Head of caudate nucleus (tissue), 42 donors: ENCODE data around the gene RGS7.
"Not testable (repeated sequence)": the region's sequence is repeated elsewhere in the genome, so short reads cannot be mapped to it uniquely, and the experiment has no call there.

Source experiments
- DNase-seq, 42 donors: peaks; one replicate each; pipeline versions ENCODE4 v3.0.0 to v3.0.0-alpha.2; 2020 to 2021; ENCODE audit warnings: mixed read lengths in 7 of 42
- intact Hi-C: fragments of 100-400 bp; cut with DNase I; formaldehyde crosslinking; loops from one replicate; pipeline ENCODE4 v1.15.0; 2022

Gene RGS7

DNA sequence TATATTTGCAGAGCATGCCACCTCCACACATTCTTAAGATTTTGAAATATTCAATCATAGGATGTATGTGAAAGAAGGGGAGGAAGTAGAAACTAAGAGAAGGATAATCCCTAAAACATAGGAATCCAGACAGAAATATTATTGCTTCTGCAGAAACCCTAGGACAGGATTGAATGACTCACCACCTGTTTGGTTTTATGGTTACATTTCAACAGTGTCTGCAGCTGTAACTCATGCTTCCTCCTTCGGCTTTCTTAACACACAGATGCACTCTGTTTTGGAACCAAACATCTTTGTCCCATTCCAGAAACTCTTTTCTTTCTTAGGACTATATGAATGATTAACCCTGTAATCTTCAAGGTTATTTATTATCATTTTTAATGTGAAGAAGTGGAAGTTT is 20.7 kb downstream of the RGS7 start:
- no peak for DNase-seq
- intact Hi-C loops, result no loop called here

DNA sequence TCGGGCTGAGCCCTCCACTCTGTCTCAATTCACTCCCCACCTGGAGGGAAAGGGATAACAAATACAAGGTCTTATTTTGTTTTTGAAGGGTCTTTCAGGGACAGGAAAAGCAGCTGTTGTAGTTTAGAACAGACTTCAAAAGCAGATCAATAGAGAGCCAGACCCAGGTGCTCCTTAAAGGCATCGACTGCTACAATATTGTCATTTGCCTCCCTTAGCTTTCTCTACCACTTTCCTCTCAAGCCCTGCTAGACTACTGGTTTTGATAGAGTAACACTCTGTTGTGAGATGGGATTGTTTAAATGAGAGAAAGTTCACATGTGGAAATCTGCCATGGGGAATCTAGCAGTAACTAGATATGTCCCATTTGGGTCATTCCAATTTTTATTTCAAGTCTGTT is 24.0 kb downstream of the RGS7 start:
- intact Hi-C loops, result no loop called here

DNA sequence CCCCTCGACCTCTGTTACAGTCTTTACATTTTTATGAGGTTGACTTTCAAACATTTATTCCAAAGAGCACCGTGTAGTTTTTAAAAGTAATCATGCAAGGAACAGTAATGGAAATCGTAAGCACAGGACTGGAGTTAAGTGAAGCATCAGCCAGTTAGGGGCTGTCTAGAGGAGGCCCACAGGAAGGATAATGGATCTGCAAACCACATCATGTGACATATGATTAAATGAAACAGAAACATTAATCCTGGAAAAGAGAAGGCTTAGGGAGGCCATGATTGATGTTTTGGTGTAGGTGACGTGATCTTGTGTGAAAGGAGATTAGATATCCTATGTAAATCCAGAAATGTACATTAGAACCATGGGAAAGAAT is 25.0 kb downstream of the RGS7 start:
- DNase-seq, result no peak
- intact Hi-C loops, result no loop called here

More for the DNA sequence above, 24.0 kb downstream of the RGS7 start:
- DNase-seq, result no peak

DNA sequence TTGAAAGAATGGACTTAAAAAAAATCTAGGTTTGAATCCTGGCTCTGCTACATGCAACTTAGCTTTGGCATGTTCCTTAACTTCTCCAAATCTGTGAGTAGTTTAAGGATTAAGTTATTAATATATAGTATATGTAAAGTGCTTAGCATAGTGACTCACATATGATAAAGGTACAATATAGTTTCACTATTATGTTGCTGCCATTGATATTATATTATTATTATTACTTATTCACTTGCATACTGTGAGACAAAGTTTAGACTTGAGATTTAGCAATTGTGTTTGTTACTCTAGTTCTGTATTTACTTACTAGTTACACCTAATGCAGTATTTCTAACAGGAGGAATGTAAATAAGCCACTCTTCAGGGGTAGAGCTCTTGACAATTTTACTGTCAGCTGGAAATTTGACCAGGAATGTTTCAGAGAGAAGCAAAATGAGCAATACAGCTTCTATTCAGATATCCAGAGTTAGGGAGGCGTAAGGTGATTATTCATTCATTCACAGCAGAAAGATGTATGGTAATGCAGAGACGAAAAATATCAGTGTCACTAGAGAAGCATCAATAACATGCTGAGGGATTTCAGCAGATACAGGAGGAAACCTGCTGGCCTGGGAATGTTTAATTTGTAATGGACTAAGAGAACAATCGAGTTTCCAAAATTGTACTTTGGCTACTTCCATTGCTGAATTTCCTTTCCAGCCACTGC is 25.5 kb downstream of the RGS7 start:
- no peak for DNase-seq

DNA sequence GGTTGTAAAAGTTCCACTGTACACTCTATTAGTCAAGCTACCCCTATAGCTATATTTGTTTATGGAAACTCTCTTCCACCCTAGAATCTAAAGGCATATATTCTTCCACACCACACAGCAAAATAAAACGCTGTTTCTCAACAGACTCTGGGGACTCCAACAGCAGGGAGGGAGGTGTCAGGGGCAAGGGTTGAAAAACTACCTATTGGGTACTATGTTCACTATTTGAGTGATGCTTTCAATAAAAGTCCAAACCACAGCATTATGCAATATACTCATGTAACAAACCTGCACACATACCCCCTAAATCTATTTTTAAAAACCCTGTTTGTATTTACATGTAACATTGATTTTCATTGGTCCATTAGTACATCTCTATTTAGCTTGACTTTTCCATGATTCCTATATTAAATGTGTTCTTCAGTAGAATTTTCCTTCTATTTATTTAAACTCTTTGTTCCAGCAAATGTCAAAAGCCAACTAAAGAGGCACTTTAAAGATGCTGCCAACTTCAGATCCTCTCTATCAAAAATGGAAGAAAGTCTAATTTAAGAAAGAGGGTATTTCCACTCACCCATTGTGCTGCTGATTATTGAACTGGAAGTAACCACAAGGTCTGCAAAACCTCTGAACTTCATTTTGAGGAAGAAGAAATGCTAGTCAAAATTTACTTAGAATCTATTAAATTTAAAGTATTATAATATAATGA is 26.2 kb downstream of the RGS7 start:
- intact Hi-C loops, result no loop called here
- no peak for DNase-seq

More for the DNA sequence above, 25.5 kb downstream of the RGS7 start:
- intact Hi-C loops, result no loop called here

DNA sequence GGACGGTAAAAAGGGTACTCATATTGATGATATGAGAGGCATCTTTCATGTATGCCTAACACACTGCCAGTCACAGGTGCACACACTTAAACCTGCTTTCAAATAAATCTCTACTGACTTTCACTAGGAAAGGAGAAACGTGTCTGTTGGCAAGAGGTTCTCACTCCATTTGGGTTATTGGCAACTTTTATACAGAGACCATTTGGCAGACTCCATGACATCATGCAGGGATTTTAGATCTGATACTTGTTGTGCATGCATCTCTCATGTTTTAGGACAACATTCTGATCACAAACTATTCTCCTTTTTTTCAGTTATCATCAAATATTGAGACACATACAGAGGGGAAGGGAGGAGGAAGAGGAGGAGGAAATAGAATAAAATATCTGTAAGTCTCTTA is 31.5 kb downstream of the RGS7 start:
- intact Hi-C loops, result no loop called here
- no peak for DNase-seq

DNA sequence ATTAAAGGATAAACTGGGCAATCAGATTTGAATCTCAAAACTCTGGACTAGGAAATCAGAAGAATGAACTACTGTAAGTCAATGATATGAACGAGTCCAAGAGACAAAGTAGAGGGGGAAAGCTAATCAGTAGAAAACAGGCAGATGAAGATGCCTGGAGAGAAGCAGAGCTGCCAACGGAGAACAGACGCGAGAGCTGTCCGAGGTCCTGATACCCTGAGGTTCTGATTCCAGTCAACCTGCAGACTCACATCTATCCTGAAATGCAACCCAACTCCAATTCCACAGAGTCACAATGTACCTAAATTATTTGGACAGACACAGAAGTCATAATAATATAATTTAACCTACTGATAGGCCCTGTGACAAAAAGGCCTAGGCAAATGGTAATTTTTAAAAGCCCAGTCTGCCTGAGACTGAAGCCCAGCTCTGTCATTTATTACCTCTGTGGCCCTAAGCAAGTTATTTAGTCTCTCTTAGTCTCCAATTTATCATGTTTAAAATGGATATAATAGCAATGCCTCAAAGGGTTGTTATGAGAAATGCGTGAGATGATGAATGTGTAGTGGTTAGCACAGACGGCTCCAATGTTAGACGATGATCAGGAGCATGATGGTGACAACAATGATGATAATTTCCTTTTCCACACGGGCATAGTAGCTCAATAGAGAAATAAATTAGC is 33.4 kb downstream of the RGS7 start:
- no peak for DNase-seq

DNA sequence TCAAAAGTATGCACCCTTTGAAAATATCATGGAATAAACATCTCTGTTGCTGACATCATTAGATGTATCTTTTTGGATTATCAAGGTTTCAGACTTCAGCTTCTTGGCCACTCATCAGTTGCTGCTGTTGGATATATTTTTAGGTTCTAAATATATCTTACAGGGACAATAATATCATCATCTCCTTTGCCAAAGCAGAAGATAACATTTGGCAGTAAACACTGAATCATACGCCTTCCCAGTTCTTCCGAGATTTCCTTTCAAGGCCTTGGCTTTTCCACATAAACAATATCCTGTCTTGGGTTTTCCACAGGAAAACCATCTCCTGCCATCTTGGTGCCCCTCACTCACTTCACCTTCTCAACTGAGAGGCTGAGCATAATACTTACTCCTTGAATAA is 39.3 kb downstream of the RGS7 start:
- intact Hi-C loops, result no loop called here
- no peak for DNase-seq

More for the DNA sequence above, 33.4 kb downstream of the RGS7 start:
- intact Hi-C loops, result no loop called here

DNA sequence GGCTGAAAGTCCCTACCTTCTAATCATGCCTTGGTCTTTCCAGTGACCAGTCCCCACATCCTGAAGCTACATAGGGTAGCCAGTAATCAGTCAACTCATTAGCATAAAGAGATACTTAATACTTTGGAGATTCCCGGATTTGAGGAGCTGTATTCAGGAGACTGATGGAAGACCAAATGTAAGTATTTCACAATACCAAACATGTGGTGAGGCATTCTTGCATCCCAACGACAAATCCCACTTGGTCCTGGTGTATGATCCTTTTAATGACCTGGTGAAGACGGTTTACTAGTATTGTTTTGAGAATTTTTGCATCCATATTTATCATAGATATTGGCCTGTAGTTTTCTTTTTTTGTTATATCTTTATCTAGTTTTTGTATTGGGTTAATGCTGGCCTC is 40.6 kb downstream of the RGS7 start:
- intact Hi-C loops, result no loop called here
- no peak for DNase-seq

DNA sequence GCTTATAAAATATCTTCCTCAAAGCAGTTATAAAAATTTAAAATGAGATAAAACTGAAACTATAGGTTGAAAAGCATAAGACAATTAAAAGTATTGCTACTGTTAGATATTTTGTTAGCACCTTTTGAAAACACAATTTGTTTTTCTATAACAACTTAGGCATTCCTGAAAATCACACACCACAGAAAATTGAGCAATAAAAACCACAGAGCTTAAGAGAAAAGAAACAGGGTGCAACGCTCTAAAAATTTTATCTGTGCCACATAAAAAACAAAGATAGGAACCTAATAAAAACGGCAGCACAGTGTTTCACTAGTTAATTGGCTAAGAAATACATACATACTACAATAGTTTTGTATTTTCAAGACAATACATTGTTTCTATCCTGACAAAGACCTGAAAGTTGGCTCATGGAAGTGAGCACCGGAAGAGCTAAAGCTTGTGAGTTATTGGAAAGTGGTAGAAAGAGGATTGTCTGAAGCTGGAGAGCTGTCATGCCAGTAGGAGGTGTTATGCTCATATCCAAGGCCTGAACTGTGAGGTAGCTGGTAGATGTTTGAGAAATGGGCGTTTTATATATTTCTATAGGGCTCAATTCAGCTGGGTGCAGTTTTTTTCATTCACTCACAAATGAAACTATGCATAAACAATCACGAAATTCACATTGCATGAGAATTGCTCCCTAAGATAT is 45.8 kb downstream of the RGS7 start:
- intact Hi-C loops, result no loop called here

DNA sequence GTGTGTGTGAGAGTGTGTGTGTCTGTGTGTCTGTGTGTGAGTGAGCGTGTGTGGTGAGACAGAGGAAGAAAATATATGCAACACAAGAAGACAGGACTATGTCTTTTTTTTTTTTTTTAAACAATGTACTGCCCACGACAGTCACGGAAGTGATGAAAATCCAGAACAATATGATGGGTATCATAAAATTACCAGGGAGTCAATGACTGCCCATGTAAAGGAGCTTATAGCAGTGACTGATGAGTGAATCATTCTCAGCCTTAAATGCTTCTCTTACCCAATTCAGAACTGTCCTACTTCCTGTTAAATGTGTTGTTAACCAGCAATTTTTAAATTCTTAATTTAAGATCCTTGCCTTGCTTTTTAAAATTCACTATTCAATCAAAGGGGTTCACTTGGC is 46.6 kb downstream of the RGS7 start:
- intact Hi-C loops, result no loop called here
- no peak for DNase-seq

More for the DNA sequence above, 45.8 kb downstream of the RGS7 start:
- DNase-seq, result no peak

DNA sequence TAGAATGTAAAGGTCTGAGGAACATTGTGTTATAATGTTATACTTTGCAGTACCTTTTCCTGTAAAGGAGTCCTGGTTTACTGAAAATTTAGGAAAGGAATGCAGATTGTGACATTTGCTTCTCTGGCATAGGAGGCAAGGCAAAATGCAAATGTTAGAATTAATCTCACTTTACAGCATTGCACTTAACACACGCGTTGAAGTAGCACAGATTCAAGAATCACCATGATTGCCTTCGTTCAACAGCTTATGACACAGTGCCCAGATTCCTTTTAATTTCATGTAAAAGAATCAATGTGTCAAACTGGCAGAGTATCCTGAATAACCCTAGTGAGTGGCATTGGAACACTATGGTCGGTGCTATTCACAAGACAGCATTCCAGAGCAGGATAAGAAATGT is 47.4 kb downstream of the RGS7 start:
- DNase-seq, result no peak
- intact Hi-C loops, result no loop called here

DNA sequence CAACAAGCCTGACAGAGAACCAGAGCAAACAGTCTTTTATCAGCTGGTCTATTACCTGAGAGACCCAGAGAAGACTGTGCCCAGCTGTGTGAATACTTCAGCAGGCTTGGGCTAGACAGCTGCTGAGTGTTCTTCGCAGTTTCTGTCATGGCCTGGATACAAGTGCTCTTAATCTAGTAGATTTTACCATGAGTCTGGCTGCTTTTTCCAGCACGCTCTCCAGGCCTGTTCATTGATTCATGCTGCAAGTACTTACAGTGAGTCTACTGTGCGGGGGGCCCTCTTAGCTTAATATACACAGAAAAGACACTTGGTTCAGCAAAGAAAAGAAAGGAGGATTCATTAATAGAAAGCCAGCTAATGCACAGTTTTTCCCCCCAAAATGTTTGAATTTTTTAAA is 48.5 kb downstream of the RGS7 start:
- intact Hi-C loops, result no loop called here
- DNase-seq, result no peak

DNA sequence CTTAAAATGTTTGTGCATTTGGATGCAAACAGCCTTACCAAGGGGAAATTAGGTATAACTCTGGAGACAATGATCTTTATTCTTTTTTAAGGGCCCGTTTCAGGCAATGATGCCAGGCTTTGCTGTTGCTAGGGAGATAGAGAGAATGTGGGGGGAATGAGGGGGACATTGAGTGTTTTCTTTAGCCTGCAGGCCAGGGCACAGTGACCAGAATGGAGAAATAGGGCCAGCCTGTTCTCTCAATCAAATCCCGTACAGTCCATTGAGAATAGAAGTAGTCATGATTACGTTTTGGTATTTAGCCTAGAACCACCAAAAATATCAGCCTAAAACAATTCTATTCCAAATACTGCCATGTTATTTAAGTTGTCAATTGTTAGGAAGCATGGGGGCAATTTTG is 49.0 kb downstream of the RGS7 start:
- intact Hi-C loops, result no loop called here
- DNase-seq, result peak in 6 of 42 donors; percentile 6 to 52 (median 23)

DNA sequence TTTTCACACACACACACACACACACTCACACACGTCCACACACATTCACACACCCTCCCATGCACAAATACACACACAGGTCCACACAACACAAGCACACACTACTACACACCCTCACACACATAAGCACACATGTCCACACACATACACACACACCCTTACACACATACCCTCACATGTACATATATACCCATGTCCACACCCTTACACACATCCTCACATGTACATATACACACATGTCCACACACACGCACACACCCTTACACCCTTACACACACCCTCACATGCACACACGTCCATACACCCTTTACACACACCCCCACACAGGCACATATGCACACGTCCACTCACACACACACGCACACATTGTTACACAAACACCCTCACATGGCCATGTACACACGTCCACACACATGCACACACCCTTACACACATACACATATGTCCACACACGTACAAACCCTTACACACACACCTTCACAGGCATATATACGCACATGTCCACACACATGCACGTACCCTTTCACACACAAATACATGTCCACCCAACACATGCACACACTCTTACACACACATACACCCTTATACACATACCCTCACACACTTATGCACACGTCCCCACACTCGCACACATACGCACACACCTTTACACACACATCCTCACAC is 50.7 kb downstream of the RGS7 start:
- intact Hi-C loops, result no loop called here
- DNase-seq, result no peak

DNA sequence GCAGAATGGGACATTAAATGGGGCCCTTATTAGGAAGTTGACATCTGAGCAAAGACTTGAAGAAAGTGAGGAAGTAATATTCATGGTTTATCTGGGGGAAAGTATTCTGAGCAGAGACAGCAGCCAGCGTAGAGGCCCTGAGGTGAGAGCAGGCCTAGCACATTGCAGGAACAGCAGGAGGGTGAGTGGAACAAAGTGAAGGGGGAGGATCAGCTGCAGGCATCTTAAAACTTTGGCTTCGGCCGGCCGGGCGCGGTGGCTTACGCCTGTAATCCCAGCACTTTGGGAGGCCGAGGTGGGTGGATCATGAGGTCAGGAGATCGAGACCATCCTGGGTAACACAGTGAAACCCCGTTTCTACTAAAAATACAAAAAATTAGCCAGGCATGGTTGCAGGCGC is 55.0 kb downstream of the RGS7 start:
- DNase-seq, intact Hi-C loops: not testable (repeated sequence)

DNA sequence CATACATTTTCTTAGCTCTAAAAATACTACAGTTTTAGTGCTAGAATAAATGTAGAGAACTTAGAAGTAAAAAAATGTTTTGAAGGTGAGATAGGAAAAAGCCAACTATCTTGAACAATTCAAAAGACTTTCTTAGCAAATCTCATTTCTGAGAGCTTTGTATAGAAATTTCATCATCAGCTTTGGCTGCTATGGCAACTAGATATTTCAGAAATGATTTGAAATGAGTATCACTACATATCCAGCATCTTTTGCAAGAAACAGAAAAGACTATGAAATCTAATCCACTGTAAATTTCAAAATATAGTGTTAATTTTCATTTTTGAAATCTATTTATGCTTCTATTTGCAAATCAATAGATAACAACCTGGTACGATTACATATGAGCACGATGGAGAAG is 57.7 kb downstream of the RGS7 start:
- no peak for DNase-seq
- intact Hi-C loops, result no loop called here

DNA sequence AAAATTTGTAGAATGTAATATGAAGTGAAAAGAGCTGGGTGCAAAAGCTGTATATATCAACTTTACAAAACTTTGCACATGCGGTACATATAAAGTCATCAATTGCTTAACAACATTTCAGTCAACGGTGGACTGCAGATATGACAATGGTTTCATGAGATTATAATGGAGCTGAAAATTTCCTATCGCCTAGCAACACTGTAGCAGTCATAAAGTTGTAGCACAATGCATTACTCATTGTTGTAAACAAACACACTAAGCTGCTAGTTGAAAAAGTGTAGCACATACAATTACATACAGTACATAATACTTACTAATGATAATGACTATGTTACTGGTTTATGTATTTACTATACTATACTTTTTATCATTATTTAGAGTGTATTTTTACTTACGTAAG is 64.0 kb downstream of the RGS7 start:
- no peak for DNase-seq
- intact Hi-C loops, result no loop called here

DNA sequence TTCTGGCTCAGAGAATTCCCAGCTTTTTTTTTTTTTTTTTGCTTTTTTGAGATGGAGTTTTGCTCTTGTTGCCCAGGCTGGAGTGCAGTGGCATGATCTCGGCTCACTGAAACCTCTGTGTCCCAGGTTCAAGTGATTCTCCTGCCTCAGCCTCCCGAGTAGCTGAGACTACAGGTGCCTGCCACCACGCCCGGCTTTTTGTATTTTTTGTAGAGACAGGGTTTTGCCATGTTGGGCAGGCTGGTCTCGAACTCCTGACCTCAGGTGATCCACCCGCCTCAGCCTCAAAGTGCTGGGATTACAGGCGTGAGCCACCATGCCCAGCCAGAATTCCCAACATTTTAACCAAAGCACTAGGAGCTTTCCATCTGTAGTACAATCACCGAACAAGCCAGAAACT is 65.5 kb downstream of the RGS7 start:
- DNase-seq, intact Hi-C loops: not testable (repeated sequence)
